ENCODE measurements around the gene GABRP. TPM values are rescaled to one million over a fixed set of nuclear protein-coding genes. Genes with fewer than 3 reads are reported as not detected.

The GABRP gene
- total RNA-seq, 4 donors from 2014 or later = 0.76 to 1.2 TPM; not detected in 2

DNA sequence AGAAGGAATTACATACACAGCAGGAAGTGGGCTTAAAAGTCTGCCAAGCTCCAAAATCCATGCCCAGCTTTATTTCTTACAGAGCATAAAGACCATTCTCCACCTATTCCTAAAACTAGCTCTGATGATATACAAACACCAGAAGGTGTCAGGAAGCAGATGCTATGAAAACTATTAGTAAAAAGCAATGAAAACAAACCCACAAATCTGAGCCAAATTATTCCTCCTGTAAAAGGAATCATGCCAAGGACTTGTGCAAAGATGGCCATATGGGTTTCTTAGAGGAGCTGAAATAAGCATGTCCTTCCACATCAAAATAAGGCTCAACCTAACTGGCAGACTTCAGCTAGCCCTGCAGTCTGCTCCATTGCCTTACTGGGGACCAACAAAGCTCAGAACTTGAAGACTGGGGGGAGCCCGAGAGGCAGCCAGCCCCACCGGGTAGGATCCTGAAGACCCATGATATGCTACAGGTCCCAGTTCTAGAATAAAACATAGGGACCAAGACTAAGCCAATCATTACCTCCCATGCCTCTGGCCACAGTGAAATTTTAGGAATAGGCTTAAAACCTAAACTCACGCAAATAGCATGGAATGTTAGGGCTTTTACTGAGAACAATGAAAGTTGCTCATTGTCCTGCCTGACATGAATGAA is 42.8 kb upstream of the GABRP start:
- no peaks in the 10 kb centered on the region for H3K27me3 ChIP-seq
- H3K4me1 ChIP-seq = peaks cover 0 to 4% (median 0%) of the 10 kb centered on the region in 4 donors
- H3K36me3 ChIP-seq = no peaks in the 10 kb centered on the region
- H3K9me3 ChIP-seq = no peaks in the 10 kb centered on the region
- DNase-seq = no peak
- H3K27ac ChIP-seq = no peak overlapping the region
- H3K4me3 ChIP-seq = no peak overlapping the region
- no peak for TF ChIP-seq POLR2A (IDR thresholded peaks at IDR 0.05)
- TF ChIP-seq, protein P1, sequence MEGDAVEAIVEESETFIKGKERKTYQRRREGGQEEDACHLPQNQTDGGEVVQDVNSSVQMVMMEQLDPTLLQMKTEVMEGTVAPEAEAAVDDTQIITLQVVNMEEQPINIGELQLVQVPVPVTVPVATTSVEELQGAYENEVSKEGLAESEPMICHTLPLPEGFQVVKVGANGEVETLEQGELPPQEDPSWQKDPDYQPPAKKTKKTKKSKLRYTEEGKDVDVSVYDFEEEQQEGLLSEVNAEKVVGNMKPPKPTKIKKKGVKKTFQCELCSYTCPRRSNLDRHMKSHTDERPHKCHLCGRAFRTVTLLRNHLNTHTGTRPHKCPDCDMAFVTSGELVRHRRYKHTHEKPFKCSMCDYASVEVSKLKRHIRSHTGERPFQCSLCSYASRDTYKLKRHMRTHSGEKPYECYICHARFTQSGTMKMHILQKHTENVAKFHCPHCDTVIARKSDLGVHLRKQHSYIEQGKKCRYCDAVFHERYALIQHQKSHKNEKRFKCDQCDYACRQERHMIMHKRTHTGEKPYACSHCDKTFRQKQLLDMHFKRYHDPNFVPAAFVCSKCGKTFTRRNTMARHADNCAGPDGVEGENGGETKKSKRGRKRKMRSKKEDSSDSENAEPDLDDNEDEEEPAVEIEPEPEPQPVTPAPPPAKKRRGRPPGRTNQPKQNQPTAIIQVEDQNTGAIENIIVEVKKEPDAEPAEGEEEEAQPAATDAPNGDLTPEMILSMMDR (IDR thresholded peaks at IDR 0.05) = no peak

DNA sequence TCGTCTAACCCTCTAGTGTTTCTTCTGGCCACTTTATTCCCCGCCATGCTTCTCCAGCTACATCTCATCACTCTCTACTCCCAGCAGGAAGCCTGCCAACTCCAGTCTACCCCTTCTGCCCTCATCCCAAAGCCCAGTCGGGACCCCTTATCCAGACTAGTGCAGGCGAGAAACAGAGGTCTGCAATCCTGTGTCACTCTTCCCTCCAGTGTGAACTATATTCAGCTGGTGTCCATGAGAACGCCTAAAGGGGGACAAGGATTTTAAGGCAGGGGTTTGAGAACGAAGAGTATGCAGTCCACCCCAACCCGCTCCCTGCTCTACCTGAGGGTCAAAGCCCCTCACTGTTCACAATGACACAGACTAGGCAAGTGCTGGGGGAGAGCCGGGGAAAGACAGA is 41.7 kb upstream of the GABRP start:
- DNase-seq = no peak
- no peaks in the 10 kb centered on the region for H3K9me3 ChIP-seq
- TF ChIP-seq, protein P1 (IDR thresholded peaks at IDR 0.05) = no peak
- no peak for TF ChIP-seq POLR2A (IDR thresholded peaks at IDR 0.05)
- H3K4me3 ChIP-seq = no peak overlapping the region
- H3K27ac ChIP-seq = no peak overlapping the region
- H3K36me3 ChIP-seq = no peaks in the 10 kb centered on the region
- no peaks in the 10 kb centered on the region for H3K27me3 ChIP-seq
- peaks cover 0 to 5% (median 0%) of the 10 kb centered on the region in 4 donors for H3K4me1 ChIP-seq

- no peak for DNase-seq
- TF ChIP-seq, protein P1 (IDR thresholded peaks at IDR 0.05) = no peak
- no peak for TF ChIP-seq POLR2A (IDR thresholded peaks at IDR 0.05)
- Histone ChIP-seq H3K27ac (no peak overlapping the region), H3K4me1 (peaks cover 0 to 5% (median 0%) of the 10 kb centered on the region in 4 donors), H3K27me3 (no peaks in the 10 kb centered on the region), H3K4me3 (no peak overlapping the region), H3K9me3 (no peaks in the 10 kb centered on the region), H3K36me3 (no peaks in the 10 kb centered on the region)
These were observed 39.7 kb upstream of the GABRP start for GRCh38 chr5:170743876-170744212.

GRCh38 chr5:170745481-170746071 is 37.9 kb upstream of the GABRP start:
- no peak overlapping the region for H3K27ac ChIP-seq
- no peaks in the 10 kb centered on the region for H3K36me3 ChIP-seq
- TF ChIP-seq, protein P1 (IDR thresholded peaks at IDR 0.05) = no peak
- TF ChIP-seq POLR2A (IDR thresholded peaks at IDR 0.05) = no peak
- H3K4me3 ChIP-seq = no peak overlapping the region
- H3K9me3 ChIP-seq = no peaks in the 10 kb centered on the region
- no peaks in the 10 kb centered on the region for H3K27me3 ChIP-seq
- DNase-seq = no peak
- H3K4me1 ChIP-seq = peaks cover 0 to 5% (median 0%) of the 10 kb centered on the region in 4 donors

- no peak for TF ChIP-seq POLR2A (IDR thresholded peaks at IDR 0.05)
- TF ChIP-seq, protein P1 (IDR thresholded peaks at IDR 0.05) = no peak
- peaks cover 0 to 5% (median 0%) of the 10 kb centered on the region in 4 donors for H3K4me1 ChIP-seq
- no peaks in the 10 kb centered on the region for H3K9me3 ChIP-seq
- H3K36me3 ChIP-seq = no peaks in the 10 kb centered on the region
- no peak for DNase-seq
- H3K4me3 ChIP-seq = no peak overlapping the region
- H3K27ac ChIP-seq = no peak overlapping the region
- no peaks in the 10 kb centered on the region for H3K27me3 ChIP-seq
These were observed 37.2 kb upstream of the GABRP start for GRCh38 chr5:170746075-170746960.
